HG03045 (cell line): ENCODE results near the gene CDH15.

Experiments used
- ATAC-seq: cut with Tn5 transposase; IDR thresholded peaks from one replicate; pipeline ENCODE4 v1.9.1; 2021; ENCODE audit warnings: mild to moderate bottlenecking, moderate library complexity; ENCODE audit not compliant: unreplicated experiment

Gene CDH15

DNA sequence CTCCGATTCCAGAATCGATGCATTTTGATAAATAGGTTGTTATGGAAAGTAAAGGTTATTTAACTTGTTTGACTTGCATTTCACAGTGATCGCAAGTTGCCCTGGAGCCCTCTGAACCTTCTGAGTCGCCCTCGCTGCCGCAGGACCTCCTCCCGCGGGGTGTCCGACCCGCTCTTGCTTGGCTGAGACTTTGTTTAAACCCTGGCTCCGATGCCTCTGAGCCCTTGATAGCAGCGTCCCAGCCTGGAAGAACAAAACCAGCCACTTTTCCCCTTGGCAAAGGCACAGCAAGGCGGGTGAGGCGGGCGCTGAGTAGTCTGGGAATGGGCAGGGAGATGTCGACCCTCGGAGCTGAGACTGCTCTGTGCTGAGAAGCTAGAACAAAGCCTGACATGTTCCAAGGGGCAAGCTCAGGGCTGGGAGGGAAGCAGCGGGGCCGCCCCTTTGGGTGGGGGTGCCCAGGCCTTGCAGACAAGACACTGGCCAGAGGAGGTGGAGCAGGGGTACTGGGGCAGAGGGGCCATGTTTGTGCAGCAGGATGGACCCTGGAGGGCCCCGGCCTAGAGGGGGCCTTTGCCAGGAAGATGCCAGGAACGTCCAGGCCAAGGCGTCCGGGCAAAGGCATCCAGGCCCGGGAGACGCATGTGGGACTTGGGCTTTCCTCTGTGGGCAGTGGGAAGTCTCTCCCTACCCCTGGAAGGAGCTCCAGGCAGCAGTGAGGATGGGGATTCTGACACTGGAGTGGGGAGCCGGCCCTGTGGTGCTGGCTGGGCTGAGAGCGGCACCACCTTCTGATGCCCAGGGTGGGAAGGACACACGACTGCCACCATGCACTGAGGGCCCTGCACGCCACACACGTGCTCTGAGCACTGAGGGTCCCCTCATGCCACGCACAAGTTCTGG lies 30.3 kb upstream of the CDH15 start:
- no peak for ATAC-seq

GRCh38 chr16:89141884-89142267 lies 29.7 kb upstream of the CDH15 start:
- ATAC-seq: no peak

- ATAC-seq: no peak
Measured at GRCh38 chr16:89142474-89143195, 28.9 kb upstream of the CDH15 start.

GRCh38 chr16:89143201-89143741 lies 28.3 kb upstream of the CDH15 start:
- ATAC-seq: no peak

- no peak for ATAC-seq
Measured at GRCh38 chr16:89143911-89144675, 27.5 kb upstream of the CDH15 start.

- ATAC-seq: no peak
Measured at GRCh38 chr16:89144681-89145080, 26.9 kb upstream of the CDH15 start.

GRCh38 chr16:89145406-89146161 lies 26.0 kb upstream of the CDH15 start:
- ATAC-seq: no peak

DNA sequence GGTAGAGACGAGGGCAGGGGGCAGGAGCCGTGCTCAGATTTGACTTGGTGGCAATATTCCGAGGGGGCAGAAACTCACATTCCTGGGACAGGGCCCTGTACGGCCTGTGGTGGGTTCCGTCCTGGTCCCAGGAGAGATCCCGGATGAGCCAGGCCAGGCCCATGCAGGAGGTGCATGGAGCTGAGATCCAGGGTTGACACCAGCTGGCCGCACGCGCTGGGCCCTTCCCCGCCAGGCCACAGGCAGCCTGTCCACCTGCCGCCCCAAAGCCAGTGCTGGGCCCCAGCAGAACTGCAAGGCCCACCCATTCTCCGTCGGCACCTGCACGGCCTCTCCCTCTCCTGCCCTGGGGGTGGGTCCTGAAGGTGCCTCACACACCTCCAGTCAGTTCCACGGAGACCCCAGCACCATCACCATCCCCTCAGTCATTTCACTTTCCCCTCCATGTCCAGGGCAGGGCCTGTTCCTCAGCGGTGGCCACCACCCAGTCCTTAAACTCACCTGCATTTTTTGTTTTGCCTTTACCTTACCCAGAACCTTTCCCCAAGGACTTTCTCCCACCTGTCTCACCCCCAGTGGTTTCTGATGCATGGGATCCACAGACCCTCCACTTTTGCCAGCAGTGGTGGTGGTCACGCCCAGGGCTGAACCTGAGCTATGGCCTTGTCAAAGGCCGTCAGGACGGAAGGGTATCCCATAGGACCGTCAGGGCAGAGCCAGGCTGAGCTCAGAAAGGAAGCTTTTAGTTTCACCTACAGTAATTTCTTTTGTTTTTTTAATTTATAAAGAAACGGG lies 25.1 kb upstream of the CDH15 start:
- no peak for ATAC-seq

DNA sequence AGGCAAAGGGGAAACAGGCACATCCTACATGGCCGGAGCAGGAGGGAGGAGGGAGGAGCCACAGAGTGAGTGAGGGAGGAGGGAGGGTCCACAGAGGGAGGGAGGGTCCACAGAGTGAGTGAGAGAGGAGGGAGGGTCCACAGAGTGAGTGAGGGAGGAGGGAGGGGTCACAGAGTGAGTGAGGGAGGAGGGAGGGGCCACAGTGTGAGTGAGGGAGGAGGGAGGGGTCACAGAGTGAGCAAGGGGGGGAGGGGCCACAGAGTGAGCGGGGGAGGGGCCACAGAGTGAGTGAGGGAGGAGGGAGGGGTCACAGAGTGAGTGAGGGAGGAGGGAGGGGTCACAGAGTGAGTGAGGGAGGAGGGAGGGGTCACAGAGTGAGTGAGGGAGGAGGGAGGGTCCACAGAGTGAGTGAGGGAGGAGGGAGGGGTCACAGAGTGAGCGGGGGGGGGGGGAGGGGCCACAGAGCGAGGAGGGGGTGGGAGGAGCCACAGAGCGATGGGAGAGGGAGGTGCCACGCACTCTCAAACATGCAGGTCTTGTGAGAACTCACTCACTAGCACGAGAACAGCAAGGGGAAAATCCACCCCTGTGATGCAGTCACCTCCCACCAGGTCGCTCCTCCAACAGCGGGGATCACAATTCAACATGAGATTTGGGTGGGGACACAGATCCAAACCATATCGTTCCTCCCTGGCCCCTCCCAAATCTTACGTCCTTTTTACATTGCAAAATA lies 24.3 kb upstream of the CDH15 start:
- ATAC-seq: no peak

DNA sequence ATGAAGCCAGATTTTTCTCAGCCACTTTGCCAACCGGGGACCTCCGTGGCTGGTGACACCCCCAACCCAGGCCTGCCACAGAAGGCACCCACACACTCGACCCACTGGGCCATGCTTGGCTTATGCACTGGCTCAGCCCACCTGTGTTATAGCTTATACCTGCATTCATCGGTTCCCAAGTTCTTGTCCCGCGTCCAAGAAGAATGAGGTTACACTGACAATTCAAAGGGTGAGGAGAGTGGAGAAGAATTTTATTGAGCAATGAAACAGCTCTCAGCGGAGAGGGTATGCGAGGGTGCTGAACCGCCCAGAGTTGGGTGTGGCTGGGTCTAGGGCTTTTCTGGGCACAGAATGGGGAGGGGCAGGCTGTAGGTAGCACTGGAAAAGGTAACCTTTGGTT lies 22.2 kb upstream of the CDH15 start:
- ATAC-seq: no peak

- no peak for ATAC-seq
Measured at GRCh38 chr16:89150090-89150835, 21.3 kb upstream of the CDH15 start.

- ATAC-seq: no peak
Measured at GRCh38 chr16:89150981-89151380, 20.6 kb upstream of the CDH15 start.

DNA sequence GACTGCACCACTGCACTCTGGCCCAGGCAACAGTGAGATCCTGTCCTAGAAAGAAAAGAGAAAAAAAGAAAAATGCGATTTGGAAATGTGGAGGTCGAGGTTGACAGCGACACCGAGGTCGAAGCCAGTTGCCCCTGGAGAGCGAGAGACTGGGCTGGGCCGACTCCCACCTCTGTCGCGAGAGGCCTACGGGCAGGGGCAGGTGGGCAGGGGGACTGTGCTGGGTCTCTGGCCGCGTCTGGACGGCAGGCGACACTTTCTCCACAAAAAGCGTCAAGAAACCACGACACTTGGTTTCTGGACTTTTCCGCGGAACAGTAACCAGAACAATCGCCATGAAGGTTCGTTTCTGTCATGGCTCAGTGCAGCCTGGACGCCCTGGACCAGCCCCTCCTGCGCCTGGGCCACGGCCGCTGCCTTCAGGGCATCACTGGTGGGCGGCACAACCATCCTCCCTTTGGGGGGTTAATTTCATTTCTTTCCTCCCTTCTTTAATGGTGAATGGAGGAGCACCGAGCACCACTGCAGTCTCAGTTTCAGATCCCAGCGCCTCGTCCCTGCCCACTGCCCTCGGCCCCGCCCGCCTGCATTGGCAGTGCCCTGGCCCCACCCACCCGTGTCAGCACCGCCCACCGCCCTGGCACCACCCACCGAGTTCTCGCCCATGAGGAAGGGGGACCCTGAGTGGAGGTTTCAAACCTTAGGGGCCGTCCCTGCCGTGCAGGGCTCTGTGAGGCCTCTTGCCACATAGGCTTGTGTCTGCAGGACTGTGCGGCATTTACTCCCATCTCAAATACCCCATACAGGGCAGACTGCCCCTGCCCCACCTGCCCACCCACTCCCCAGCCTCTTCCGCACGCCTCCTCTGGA lies 18.5 kb upstream of the CDH15 start:
- no peak for ATAC-seq

DNA sequence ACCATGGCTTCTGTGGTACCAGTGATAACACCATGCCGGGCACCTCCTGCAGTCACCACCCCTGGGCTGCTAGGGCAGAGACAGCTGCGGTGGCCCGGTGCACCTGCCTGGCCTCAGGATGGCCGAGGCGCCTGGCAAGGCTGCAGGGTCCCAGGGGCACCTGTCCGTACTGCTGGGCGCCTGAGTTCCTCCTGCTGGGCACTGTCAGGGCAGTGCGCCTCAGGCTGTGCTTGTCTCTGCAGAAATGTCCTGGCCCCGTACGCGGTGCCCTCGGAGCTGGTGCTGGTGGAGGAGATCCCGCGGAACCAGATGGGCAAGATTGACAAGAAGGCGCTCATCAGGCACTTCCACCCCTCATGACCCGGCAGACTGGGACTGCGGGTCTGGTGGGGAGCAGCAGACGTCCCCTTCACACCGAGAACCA lies 17.7 kb upstream of the CDH15 start:
- ATAC-seq: no peak

- ATAC-seq: no peak
Measured at GRCh38 chr16:89154390-89155183, 17.0 kb upstream of the CDH15 start.

DNA sequence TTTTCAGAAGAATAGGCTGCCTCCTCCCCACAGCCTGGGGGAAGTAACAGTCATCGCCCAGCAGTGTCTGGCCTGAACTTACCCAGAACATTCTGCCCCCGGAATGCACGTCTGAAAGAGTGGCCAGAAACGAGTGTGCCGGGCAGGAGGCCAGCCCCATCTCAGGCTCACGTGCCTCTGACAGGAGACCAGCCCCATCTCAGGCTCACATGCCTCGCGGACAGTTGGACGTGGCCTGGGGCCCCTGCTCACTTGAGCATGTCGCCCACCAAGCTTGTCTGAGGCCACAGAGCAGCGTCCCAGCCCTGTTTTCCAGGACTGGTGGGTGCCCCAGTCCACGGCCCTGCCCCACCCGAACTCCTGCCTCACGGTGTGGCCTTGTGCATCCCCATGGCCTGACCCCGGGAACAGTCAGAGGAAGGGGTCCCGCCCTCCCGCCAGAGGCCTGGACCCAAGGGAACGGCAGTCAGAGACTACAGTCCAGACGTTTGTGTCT lies 16.3 kb upstream of the CDH15 start:
- ATAC-seq: no peak
